GM19099 (cell line): Measurements from ENCODE around the gene PACSIN3.

Source experiments
- POLR2A ChIP-seq: IDR thresholded peaks from 3 replicates; pipeline ENCODE4 v1.6.1; 2011; ENCODE audit warnings: low read depth; ENCODE audit not compliant: insufficient read length; ENCODE audit errors: extremely low read depth

Gene PACSIN3

GRCh38 chr11:47152126-47152952 lies 33.9 kb downstream of the PACSIN3 start:
- TF ChIP-seq POLR2A, result no peak

DNA sequence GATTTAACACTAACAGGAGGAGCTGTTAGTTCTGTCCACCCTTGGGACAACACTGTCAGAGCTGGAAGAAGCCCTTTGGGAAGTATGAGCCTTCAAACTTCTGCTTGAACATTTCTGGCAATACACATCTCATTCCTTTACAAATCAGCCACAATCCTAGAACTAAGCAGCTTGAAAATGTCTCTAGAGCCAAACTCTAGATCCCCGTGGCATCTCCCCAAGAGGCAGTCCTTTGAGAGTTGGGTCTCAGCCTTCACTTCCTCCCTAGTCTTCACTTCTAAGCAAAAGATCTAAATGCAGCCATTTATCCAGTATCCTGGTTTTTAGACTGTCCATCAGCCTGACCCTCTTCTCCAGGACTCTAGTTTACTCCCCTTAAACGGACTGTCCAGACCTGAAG lies 36.5 kb downstream of the PACSIN3 start:
- TF ChIP-seq POLR2A, result no peak

GRCh38 chr11:47148903-47149531 lies 37.2 kb downstream of the PACSIN3 start:
- TF ChIP-seq POLR2A, result no peak

DNA sequence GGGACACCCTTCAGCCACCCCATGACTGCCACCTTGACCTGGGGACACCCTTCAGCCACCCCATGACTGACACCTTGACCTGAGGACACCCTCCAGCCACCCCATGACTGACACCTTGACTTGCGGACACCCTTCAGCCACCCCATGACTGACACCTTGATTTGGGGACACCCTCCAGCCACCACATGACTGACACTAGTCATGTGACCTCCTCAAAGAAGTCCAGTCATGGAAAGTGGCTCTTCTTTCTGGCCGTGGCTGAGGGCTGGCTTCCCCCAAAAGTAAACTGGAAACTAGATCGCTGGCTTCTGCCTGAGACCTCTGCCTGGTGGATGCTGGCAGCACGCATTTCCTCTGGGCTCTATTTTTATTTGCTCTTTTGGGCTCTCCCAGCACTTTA lies 38.0 kb downstream of the PACSIN3 start:
- no peak for TF ChIP-seq POLR2A

DNA sequence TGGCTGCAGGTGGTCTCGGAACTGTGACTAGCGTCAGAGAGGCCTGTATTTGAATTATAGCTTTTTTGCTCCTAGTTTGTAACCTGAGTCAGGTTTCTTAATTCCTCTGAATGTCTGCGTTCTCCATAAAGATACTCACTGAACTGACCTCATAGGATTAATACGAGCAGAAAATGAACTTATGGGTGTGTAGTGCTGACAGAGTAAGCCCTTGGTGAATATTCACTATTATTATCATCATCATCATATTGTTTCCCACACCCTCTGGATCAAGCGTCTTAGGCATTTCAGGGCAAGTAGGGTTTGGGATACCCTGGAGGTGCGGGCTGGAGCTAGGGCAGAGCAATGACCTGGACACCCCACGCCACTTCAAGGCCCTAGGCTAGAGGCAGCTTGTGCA lies 38.6 kb downstream of the PACSIN3 start:
- no peak for TF ChIP-seq POLR2A

GRCh38 chr11:47147250-47147649 lies 39.0 kb downstream of the PACSIN3 start:
- TF ChIP-seq POLR2A, result no peak

- no peak for TF ChIP-seq POLR2A
Observed at GRCh38 chr11:47144541-47144940, 41.7 kb downstream of the PACSIN3 start.

- no peak for TF ChIP-seq POLR2A
Observed at GRCh38 chr11:47143322-47143721, 42.9 kb downstream of the PACSIN3 start.

DNA sequence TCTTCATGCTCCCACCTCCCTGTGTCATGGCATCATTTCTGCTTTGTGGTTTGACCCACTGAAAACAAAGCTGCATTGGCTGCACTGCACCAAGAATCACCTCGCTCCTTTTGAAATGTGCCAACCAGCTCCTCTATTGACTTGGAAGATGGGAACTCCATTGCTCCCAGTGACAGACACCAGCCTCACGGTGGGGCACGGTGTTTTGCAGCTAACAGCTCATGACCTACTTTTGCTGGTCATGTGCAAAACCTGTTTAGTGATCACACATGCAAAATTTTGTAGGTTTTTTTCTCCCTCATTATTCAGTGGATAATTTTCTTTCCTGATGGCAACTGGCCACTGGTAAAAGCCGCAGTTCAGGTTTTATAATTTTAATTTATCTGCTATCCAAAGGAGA lies 46.4 kb downstream of the PACSIN3 start:
- no peak for TF ChIP-seq POLR2A

- no peak for TF ChIP-seq POLR2A
Observed at GRCh38 chr11:47137476-47137875, 48.8 kb downstream of the PACSIN3 start.

DNA sequence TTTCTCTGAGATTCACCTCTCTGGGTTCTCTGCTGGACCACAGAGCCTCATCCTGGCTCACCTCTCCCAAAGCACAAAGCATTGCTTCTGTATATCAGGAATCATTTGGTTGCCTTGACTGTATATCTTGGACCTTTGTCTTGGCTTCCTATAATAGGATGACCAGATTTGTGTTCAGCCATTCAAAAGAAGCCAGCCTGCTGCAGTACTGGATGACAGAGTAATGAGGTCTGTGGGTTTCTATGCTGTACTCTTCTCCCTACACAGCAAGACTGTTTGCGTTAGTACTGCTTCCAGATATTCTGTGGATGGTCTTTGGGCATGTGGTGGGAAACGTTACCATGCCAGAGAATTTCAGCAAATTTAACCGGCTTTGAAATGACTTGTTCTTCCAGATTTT lies 49.3 kb downstream of the PACSIN3 start:
- no peak for TF ChIP-seq POLR2A

DNA sequence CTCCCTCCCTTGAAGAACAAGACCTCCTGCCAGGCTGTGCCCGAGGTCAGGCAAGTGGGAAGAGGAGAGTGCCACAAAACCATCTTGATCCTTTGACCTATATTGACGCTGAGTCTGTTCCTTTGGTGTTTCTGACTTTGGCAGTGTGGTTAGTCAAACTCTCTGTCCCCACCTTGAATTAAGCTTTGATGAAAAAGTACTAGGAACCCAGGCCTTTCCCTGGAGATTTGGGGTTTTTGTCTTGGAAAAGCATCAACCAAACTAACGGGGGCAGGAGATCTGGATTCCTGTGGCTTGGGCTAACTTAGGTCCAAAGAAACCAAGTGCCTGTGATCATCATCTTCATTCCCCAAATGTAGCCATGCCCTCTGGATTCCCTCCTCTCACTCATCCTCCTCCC lies 49.9 kb downstream of the PACSIN3 start:
- TF ChIP-seq POLR2A, result no peak

DNA sequence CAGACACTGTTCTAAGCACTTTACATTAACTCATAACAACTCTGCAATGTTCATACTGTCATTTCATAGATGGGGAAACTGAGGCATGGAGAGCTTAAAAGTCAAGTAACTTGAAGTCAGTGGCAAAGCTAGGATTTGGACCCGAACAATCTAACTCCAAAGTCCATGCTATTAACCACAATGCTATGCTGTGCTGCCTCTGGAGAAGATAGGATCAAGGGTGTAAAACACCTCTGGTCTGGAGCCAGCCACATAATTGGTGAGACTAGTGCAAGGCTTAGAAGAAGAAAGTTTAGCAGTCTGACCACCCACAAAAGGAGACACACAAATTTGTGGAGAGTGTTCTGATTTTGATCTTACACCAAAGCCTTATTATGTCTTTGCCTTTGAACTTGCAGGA lies 53.3 kb downstream of the PACSIN3 start:
- TF ChIP-seq POLR2A, result no peak

GRCh38 chr11:47132490-47132889 lies 53.7 kb downstream of the PACSIN3 start:
- TF ChIP-seq POLR2A, result no peak

GRCh38 chr11:47131136-47131535 lies 55.1 kb downstream of the PACSIN3 start:
- TF ChIP-seq POLR2A, result no peak

- no peak for TF ChIP-seq POLR2A
Observed at GRCh38 chr11:47130543-47130942, 55.7 kb downstream of the PACSIN3 start.
